Omental fat pad (tissue), 4 donors: Measurements from ENCODE around the gene RASAL2. TPM values are rescaled to one million over a fixed set of nuclear protein-coding genes. Genes with fewer than 3 reads are reported as not detected.

Experiments
- ATAC-seq: fragments of 150-250 bp; one replicate; pipeline ENCODE4 v1.9.1; 2016; ENCODE audit warnings: mild to moderate bottlenecking, moderate library complexity; ENCODE audit not compliant: low FRiP score
- DNase-seq: peaks from one replicate; pipeline ENCODE4 v3.0.0-alpha.2; 2019; ENCODE audit warnings: low spot score
- total RNA-seq, 4 donors: library from RNA; depleted of rRNA; stranded (reverse); fragments of >200 nt; gene quantifications; one replicate each; pipeline ENCODE4 v1.1.0, GENCODE V29; 2016
- TF ChIP-seq, protein P1 (sequence below), 3 donors: fragments of 450-650 bp; IDR thresholded peaks; one replicate each; pipeline ENCODE4 v1.5.1; 2016 to 2017; ENCODE audit warnings: antibody characterized with exemption in 3 of 3, mild to moderate bottlenecking in 3 of 3, moderate library complexity in 2 of 3

The RASAL2 gene
- total RNA-seq, 4 donors from 2014 or later, result 13.5 to 52.3 (median 30.9) TPM

GRCh38 chr1:178263341-178263740 lies 169.4 kb downstream of the RASAL2 start:
- TF ChIP-seq, protein P1, sequence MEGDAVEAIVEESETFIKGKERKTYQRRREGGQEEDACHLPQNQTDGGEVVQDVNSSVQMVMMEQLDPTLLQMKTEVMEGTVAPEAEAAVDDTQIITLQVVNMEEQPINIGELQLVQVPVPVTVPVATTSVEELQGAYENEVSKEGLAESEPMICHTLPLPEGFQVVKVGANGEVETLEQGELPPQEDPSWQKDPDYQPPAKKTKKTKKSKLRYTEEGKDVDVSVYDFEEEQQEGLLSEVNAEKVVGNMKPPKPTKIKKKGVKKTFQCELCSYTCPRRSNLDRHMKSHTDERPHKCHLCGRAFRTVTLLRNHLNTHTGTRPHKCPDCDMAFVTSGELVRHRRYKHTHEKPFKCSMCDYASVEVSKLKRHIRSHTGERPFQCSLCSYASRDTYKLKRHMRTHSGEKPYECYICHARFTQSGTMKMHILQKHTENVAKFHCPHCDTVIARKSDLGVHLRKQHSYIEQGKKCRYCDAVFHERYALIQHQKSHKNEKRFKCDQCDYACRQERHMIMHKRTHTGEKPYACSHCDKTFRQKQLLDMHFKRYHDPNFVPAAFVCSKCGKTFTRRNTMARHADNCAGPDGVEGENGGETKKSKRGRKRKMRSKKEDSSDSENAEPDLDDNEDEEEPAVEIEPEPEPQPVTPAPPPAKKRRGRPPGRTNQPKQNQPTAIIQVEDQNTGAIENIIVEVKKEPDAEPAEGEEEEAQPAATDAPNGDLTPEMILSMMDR (IDR thresholded peaks at IDR 0.05), result no peak
- DNase-seq, result no peak
- no peak for ATAC-seq

DNA sequence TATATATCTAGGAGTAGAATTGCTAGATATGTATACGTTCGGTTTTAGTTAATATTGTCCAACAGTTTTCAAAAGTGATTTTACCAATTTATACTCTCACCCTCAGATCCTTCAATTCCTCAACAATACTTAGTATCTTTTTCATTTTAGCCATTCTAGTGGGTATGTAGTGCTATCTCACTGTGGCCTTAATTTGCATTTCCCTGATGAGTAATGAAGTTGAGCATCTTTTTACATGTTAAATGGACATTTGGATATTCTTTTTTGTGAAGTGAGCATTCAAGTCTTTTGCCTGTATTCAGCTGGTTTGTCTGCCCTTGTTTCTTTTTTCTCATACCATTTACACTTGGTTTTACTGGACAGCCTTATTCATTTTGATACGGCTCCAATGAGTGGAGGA lies 172.2 kb downstream of the RASAL2 start:
- no peak for ATAC-seq
- no peak for DNase-seq
- TF ChIP-seq, protein P1 (IDR thresholded peaks at IDR 0.05), result no peak

- ATAC-seq (no peak), DNase-seq (no peak)
- TF ChIP-seq, protein P1 (IDR thresholded peaks at IDR 0.05), result no peak
These were observed 172.7 kb downstream of the RASAL2 start for GRCh38 chr1:178266619-178267066.

GRCh38 chr1:178267646-178268094 lies 173.8 kb downstream of the RASAL2 start:
- ATAC-seq, result no peak

DNA sequence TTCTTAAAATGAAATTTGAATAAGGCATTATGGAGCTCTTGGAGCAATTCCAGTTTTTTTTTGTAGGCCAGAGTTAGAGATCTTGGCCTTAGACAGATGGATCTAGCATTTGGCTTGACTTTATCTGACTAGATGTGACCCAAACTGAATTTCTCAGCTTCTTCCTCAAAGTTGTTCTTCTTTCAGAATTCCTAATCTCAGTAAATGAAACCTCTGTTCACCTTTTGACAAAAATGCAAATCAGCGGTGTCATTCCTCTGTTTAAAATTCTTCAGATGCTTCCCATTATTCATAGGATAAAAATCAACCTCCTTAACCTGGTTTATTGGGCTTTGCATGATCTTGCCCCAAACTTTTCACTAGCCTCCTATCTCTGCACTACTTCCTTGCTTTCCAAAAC lies 177.6 kb downstream of the RASAL2 start:
- TF ChIP-seq, protein P1 (IDR thresholded peaks at IDR 0.05), result no peak
- DNase-seq (no peak), ATAC-seq (no peak)

More at GRCh38 chr1:178267646-178268094, 173.8 kb downstream of the RASAL2 start:
- TF ChIP-seq, protein P1 (IDR thresholded peaks at IDR 0.05), result no peak
- no peak for DNase-seq

GRCh38 chr1:178273707-178274410 lies 180.0 kb downstream of the RASAL2 start:
- TF ChIP-seq, protein P1 (IDR thresholded peaks at IDR 0.05), result no peak
- ATAC-seq (no peak), DNase-seq (no peak)

DNA sequence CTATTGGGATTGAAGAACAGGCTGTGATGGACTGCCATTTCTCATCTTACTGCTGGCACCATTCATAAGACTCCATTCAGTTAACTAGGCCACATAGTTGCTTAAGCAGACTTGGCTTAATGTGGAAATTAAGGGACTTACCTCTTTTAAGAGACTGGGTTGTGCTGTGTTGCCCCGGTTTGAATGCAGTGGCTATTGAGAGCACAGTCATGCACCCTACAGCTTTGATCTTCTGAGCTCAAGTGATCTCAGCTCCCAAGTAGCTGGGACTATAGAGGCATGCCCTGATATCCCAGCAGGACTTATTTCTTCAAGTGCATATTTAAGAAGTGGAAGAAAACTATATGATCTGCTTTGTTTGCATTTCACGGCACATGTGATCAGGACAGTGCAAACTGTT lies 181.1 kb downstream of the RASAL2 start:
- ATAC-seq, result no peak
- TF ChIP-seq, protein P1 (IDR thresholded peaks at IDR 0.05), result no peak
- no peak for DNase-seq
